ENCODE data around the gene SPANXN4.

GRCh38 chrX:143025628-143026027 lies at the start of gene SPANXN4:
- TF ChIP-seq CTCF (conservative IDR thresholded peaks at IDR 0.05; ENCODE audit: low read depth in 2 of 2): no peak
- no peak for TF ChIP-seq POLR2AphosphoS5 (IDR thresholded peaks at IDR 0.05; ENCODE audit: low read depth)
- TF ChIP-seq EZH2 (IDR thresholded peaks at IDR 0.05; ENCODE audit: low read depth, unreplicated experiment): no peak
- TF ChIP-seq CREB1 (CRISPR knock-in tag; IDR thresholded peaks at IDR 0.05; ENCODE audit: low read depth): no peak
- TF ChIP-seq EZH2phosphoT487 (IDR thresholded peaks at IDR 0.05; ENCODE audit: unreplicated experiment): no peak
- no peak for TF ChIP-seq ZNF114 (CRISPR knock-in tag; IDR thresholded peaks at IDR 0.05)
- TF ChIP-seq REST (IDR thresholded peaks at IDR 0.05; ENCODE audit: unreplicated experiment): no peak
- no peak for TF ChIP-seq ZNF331 (CRISPR knock-in tag; IDR thresholded peaks at IDR 0.05; ENCODE audit: low read depth)

Data from GM23338 (cell line).